ENCODE measurements around the gene PKP1. TPM values are rescaled to one million over a fixed set of nuclear protein-coding genes. Genes with fewer than 3 reads are reported as not detected.

PKP1 gene
- total and polyA plus RNA-seq, 10 of the 15 experiments (the other 5 are each of a cell fraction or from before 2014, with no cell fraction given) = 0.03 TPM; not detected in 9

DNA sequence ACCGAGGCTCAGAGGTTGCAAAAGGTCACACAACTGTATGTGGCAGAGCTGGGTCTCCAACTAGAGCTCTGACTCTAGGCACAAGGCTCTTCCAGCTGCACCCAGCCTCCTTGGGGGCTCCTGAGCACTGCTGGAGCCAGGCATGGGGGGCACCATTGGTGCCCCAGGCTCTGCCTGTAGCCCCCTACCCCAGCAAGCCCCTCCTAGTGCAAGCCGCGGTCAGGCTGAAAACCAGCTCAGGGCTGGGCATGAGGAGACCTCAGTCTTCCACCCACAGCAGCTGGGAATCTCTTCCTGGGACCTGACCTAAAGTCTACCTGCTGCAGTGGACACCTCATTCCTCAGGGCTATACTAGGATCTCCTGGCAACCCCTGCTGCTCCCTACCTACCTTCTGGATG is 79.6 kb downstream of the PKP1 start (continued):
- no peak for TF ChIP-seq BMI1 (IDR thresholded peaks at IDR 0.05; ENCODE audit: borderline replicate concordance)
- TF ChIP-seq RFX5 (IDR thresholded peaks at IDR 0.05; ENCODE audit: low read depth, low read length) = no peak

DNA sequence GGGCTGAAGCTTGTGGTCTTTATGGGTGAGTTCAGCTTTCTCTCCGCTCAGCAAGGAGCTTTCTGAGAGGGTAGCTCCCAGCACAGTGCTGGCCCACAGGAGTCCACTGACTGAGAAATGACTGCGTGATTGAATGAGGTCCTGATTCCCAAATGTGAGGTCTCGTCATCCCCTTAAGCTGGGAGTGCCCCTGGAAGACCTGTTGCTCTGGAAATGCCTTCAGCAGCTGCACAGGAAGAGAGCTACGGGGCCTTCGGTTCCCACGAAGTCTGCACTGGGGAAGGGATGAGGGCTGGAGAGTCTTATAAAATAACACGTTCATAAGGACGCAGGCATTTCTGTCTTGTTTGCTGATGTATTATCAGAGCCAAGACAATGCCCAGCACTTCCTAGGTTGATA is 80.2 kb downstream of the PKP1 start:
- BruUV-seq (replicated peaks) = no TSS peak
- H3K79me2 ChIP-seq (ENCODE audit: control insufficient read depth, insufficient read depth, low read length) = no peaks in the 10 kb centered on the region
- SMC1A ChIA-PET (ENCODE audit: uncharacterized antibody, unreplicated experiment) = no interaction called here
- in situ Hi-C loops (cut with MboI) (no loop called here), intact Hi-C loops (cut with micrococcal nuclease; ENCODE audit: unreplicated experiment) (loop anchor here (10.0 kb wide), 1 partner anchor 279 kb away; no protein-coding TSS in a partner anchor)
- WGBS (ENCODE audit: insufficient coverage, insufficient replicate concordance, low lambda C conversion rate, missing lambda C conversion rate) = 27% methylated on average over 8 of the region's 8 CpGs
- FAIRE-seq (no peak), DNase-seq (ENCODE audit: low read depth, low spot score) (no peak), ATAC-seq (no peak)
- no peak overlapping the region for H3K9ac ChIP-seq (ENCODE audit: control insufficient read depth, insufficient read depth, low read length)
- H3K27ac ChIP-seq (ENCODE audit: control insufficient read depth, insufficient read depth) = no peak overlapping the region
- RAD21 ChIA-PET (ENCODE audit: unreplicated experiment) = interaction anchor here (1.3 kb wide), 2 partner anchors 9 to 110 kb away, joined by 3 to 4 read pairs; no protein-coding TSS in a partner anchor
- H3K9me3 ChIP-seq (replicated peaks; ENCODE audit: control insufficient read depth, insufficient read depth, low read length) = no peaks in the 10 kb centered on the region
- no peak for TF ChIP-seq RBBP5 (conservative IDR thresholded peaks at IDR 0.05)
- TF ChIP-seq WRNIP1 (IDR thresholded peaks at IDR 0.05; ENCODE audit: borderline replicate concordance, low read depth, low read length) = no peak
- no peak for TF ChIP-seq GABPA (IDR thresholded peaks at IDR 0.05; ENCODE audit: low read depth)
- no peak for TF ChIP-seq STAT3 (IDR thresholded peaks at IDR 0.05; ENCODE audit: low read depth, low read length)
- TF ChIP-seq CHD2 (IDR thresholded peaks at IDR 0.05; ENCODE audit: borderline replicate concordance, low read depth, low read length) = no peak
- TF ChIP-seq HCFC1 (IDR thresholded peaks at IDR 0.05; ENCODE audit: low read length) = no peak
- no peak for TF ChIP-seq IKZF2 (IDR thresholded peaks at IDR 0.05)
- no peak for TF ChIP-seq HDGF (IDR thresholded peaks at IDR 0.05)
- TF ChIP-seq JUND (IDR thresholded peaks at IDR 0.05; ENCODE audit: low read depth, low read length) = no peak
- no peak for TF ChIP-seq ATF7 (IDR thresholded peaks at IDR 0.05; ENCODE audit: low read depth)
- no peak for TF ChIP-seq ZNF622 (IDR thresholded peaks at IDR 0.05)
- TF ChIP-seq SMC3 (IDR thresholded peaks at IDR 0.05; ENCODE audit: borderline replicate concordance, low read length) = no peak
- no peak overlapping the region for H3K4me3 ChIP-seq
- no peaks in the 10 kb centered on the region for H3K4me1 ChIP-seq (ENCODE audit: control insufficient read depth, insufficient read depth, low read length)
- H3K36me3 ChIP-seq (ENCODE audit: control insufficient read depth in 2 of 2, insufficient read depth in 2 of 2, low read length in 1 of 2) = no peaks in the 10 kb centered on the region
- POLR2A ChIA-PET = no interaction called here
- no peak overlapping the region for H2AFZ ChIP-seq (ENCODE audit: control insufficient read depth, low read depth, low read length)
- peaks cover 3 to 6% of the 10 kb centered on the region in 2 experiments for H3K27me3 ChIP-seq (replicated peaks in 1 of 2; ENCODE audit: control insufficient read depth in 2 of 2, insufficient read depth in 2 of 2, low read length in 1 of 2)
- H4K20me1 ChIP-seq (ENCODE audit: control insufficient read depth, insufficient read depth) = no peaks in the 10 kb centered on the region
- H3K4me2 ChIP-seq (ENCODE audit: control insufficient read depth, insufficient read depth) = no peak overlapping the region
- CTCF ChIA-PET = interaction anchor here (0.6 to 3.6 kb wide), 12 partner anchors 11 to 421 kb away, joined by 3 to 36 read pairs (median 4); partner anchors contain the start of gene TNNI1
